ENCODE results near the gene RABGAP1L.

RABGAP1L gene

DNA sequence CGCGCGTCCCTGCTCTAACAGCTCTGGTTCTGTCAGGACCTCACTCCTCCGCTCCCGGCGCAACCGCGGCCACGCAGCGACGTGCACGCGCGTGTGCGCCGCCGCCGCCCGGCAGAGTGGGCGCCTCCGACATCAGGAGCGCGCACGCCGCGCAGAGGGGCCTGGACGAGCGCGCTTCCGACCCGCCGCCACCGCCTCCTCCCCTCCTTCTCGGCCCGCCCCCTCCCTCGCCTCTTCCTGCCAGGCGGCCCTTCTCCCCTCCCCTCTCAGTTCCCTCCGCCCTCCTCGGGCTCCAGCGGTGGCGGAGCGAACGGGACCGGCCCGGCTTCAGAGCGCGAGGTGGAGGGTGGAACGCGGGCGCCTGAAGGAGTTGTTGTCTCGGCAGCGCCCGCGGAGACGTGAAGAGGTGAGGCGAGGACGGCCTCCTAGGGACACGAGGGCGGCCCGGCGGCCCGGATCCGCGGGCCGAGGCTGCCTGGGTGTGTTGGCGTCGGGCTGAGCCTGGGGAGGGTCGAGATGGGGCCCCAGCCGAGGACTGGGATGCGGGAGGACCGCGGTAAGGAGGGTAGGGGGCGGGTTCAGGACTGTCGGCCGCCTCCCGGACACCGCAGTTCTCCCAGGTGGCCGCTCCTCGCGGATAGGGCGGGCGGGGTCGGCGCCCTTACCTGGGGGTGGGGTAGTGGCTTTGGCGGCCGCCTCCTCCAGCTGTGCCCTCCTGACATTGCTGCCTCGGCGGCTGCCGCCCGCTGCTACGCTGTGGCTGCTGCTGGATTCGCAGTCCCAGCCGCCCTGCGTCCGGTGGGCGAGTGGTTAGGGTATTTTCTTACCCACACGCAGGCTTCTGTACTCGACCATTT is at the start of gene RABGAP1L (continued):
- TF ChIP-seq, protein P1, sequence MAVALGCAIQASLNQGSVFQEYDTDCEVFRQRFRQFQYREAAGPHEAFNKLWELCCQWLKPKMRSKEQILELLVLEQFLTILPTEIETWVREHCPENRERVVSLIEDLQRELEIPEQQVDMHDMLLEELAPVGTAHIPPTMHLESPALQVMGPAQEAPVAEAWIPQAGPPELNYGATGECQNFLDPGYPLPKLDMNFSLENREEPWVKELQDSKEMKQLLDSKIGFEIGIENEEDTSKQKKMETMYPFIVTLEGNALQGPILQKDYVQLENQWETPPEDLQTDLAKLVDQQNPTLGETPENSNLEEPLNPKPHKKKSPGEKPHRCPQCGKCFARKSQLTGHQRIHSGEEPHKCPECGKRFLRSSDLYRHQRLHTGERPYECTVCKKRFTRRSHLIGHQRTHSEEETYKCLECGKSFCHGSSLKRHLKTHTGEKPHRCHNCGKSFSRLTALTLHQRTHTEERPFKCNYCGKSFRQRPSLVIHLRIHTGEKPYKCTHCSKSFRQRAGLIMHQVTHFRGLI (tag by site-specific recombination; IDR thresholded peaks at IDR 0.05) = no peak
- TF ChIP-seq ZNF350 (tag by site-specific recombination; IDR thresholded peaks at IDR 0.05) (no peak), ZNF747 (tag by site-specific recombination; IDR thresholded peaks at IDR 0.05) (no peak), ZNF274 (IDR thresholded peaks at IDR 0.05; ENCODE audit: low read length) (no peak), ZNF274 (tag by site-specific recombination; IDR thresholded peaks at IDR 0.05; ENCODE audit: borderline replicate concordance) (no peak), ZBTB7A (tag by site-specific recombination; IDR thresholded peaks at IDR 0.05; ENCODE audit: low read depth) (no peak), ZBTB1 (tag by site-specific recombination; IDR thresholded peaks at IDR 0.05) (0 out of 2 replicates have a peak, but pooled peaks have one; percentile 9), GLIS2 (tag by site-specific recombination; IDR thresholded peaks at IDR 0.05) (peak; percentile 95), ZNF394 (tag by site-specific recombination; IDR thresholded peaks at IDR 0.05; ENCODE audit: borderline replicate concordance) (no peak), ZNF560 (tag by site-specific recombination; IDR thresholded peaks at IDR 0.05; ENCODE audit: borderline replicate concordance) (0 out of 2 replicates have a peak, but pooled peaks have one; percentile 50), ZNF23 (tag by site-specific recombination; IDR thresholded peaks at IDR 0.05; ENCODE audit: borderline replicate concordance) (no peak), ZNF777 (tag by site-specific recombination; IDR thresholded peaks at IDR 0.05; ENCODE audit: borderline replicate concordance) (no peak; the same call in 1 of the 2 replicates), ZNF2 (tag by site-specific recombination; IDR thresholded peaks at IDR 0.05) (peak; percentile 74), ZBTB48 (tag by site-specific recombination; IDR thresholded peaks at IDR 0.05) (peak; percentile 65; the same call in 1 of the 2 replicates), ZNF837 (tag by site-specific recombination; IDR thresholded peaks at IDR 0.05) (no peak), ZNF366 (tag by site-specific recombination; conservative IDR thresholded peaks at IDR 0.05) (no peak), ZNF16 (tag by site-specific recombination; IDR thresholded peaks at IDR 0.05; ENCODE audit: low read depth) (no peak), ZNF19 (tag by site-specific recombination; IDR thresholded peaks at IDR 0.05; ENCODE audit: low read depth) (no peak), SCRT1 (tag by site-specific recombination; IDR thresholded peaks at IDR 0.05; ENCODE audit: borderline replicate concordance) (no peak), ZNF391 (tag by site-specific recombination; IDR thresholded peaks at IDR 0.05; ENCODE audit: borderline replicate concordance, low read depth) (no peak), GLIS1 (tag by site-specific recombination; IDR thresholded peaks at IDR 0.05) (peak; percentile 92), GLI2 (tag by site-specific recombination; IDR thresholded peaks at IDR 0.05; ENCODE audit: borderline replicate concordance, low read depth) (no peak), ZNF624 (tag by site-specific recombination; IDR thresholded peaks at IDR 0.05) (no peak), ZNF701 (tag by site-specific recombination; IDR thresholded peaks at IDR 0.05) (no peak), ZNF776 (tag by site-specific recombination; IDR thresholded peaks at IDR 0.05; ENCODE audit: borderline replicate concordance) (no peak)
- TF ChIP-seq, protein P2, sequence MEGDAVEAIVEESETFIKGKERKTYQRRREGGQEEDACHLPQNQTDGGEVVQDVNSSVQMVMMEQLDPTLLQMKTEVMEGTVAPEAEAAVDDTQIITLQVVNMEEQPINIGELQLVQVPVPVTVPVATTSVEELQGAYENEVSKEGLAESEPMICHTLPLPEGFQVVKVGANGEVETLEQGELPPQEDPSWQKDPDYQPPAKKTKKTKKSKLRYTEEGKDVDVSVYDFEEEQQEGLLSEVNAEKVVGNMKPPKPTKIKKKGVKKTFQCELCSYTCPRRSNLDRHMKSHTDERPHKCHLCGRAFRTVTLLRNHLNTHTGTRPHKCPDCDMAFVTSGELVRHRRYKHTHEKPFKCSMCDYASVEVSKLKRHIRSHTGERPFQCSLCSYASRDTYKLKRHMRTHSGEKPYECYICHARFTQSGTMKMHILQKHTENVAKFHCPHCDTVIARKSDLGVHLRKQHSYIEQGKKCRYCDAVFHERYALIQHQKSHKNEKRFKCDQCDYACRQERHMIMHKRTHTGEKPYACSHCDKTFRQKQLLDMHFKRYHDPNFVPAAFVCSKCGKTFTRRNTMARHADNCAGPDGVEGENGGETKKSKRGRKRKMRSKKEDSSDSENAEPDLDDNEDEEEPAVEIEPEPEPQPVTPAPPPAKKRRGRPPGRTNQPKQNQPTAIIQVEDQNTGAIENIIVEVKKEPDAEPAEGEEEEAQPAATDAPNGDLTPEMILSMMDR (tag by site-specific recombination; IDR thresholded peaks at IDR 0.05) = peak; percentile 36; the same call in 1 of the 2 replicates
- TF ChIP-seq, protein P3, sequence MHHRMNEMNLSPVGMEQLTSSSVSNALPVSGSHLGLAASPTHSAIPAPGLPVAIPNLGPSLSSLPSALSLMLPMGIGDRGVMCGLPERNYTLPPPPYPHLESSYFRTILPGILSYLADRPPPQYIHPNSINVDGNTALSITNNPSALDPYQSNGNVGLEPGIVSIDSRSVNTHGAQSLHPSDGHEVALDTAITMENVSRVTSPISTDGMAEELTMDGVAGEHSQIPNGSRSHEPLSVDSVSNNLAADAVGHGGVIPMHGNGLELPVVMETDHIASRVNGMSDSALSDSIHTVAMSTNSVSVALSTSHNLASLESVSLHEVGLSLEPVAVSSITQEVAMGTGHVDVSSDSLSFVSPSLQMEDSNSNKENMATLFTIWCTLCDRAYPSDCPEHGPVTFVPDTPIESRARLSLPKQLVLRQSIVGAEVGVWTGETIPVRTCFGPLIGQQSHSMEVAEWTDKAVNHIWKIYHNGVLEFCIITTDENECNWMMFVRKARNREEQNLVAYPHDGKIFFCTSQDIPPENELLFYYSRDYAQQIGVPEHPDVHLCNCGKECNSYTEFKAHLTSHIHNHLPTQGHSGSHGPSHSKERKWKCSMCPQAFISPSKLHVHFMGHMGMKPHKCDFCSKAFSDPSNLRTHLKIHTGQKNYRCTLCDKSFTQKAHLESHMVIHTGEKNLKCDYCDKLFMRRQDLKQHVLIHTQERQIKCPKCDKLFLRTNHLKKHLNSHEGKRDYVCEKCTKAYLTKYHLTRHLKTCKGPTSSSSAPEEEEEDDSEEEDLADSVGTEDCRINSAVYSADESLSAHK (tag by site-specific recombination; IDR thresholded peaks at IDR 0.05) = no peak
- TF ChIP-seq, protein P4, sequence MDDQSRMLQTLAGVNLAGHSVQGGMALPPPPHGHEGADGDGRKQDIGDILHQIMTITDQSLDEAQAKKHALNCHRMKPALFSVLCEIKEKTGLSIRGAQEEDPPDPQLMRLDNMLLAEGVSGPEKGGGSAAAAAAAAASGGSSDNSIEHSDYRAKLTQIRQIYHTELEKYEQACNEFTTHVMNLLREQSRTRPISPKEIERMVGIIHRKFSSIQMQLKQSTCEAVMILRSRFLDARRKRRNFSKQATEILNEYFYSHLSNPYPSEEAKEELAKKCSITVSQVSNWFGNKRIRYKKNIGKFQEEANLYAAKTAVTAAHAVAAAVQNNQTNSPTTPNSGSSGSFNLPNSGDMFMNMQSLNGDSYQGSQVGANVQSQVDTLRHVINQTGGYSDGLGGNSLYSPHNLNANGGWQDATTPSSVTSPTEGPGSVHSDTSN (CRISPR knock-in tag; IDR thresholded peaks at IDR 0.05) = peak; percentile 62; the same call in 1 of the 2 replicates
- TF ChIP-seq, protein P5, sequence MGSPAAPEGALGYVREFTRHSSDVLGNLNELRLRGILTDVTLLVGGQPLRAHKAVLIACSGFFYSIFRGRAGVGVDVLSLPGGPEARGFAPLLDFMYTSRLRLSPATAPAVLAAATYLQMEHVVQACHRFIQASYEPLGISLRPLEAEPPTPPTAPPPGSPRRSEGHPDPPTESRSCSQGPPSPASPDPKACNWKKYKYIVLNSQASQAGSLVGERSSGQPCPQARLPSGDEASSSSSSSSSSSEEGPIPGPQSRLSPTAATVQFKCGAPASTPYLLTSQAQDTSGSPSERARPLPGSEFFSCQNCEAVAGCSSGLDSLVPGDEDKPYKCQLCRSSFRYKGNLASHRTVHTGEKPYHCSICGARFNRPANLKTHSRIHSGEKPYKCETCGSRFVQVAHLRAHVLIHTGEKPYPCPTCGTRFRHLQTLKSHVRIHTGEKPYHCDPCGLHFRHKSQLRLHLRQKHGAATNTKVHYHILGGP (tag by site-specific recombination; IDR thresholded peaks at IDR 0.05) = no peak
- TF ChIP-seq, protein P6, sequence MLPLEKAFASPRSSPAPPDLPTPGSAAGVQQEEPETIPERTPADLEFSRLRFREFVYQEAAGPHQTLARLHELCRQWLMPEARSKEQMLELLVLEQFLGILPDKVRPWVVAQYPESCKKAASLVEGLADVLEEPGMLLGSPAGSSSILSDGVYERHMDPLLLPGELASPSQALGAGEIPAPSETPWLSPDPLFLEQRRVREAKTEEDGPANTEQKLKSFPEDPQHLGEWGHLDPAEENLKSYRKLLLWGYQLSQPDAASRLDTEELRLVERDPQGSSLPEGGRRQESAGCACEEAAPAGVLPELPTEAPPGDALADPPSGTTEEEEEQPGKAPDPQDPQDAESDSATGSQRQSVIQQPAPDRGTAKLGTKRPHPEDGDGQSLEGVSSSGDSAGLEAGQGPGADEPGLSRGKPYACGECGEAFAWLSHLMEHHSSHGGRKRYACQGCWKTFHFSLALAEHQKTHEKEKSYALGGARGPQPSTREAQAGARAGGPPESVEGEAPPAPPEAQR (tag by site-specific recombination; IDR thresholded peaks at IDR 0.05) = no peak

Measured in HEK293 (cell line).